Mucosa of gallbladder (tissue), 1 donor: ENCODE data around the gene FSTL4. TPM values are rescaled to one million over a fixed set of nuclear protein-coding genes. Genes with fewer than 3 reads are reported as not detected.

Experiments
- DNase-seq: peaks from one replicate; pipeline ENCODE4 v3.0.0-alpha.2; 2020; ENCODE audit warnings: low spot score
- total RNA-seq: library from RNA; stranded (reverse); gene quantifications from one replicate; pipeline ENCODE4 v1.2.1, GENCODE V29; 2021
- donor health status: DM: no; HTN: no; CAD: no.

FSTL4 gene
- total RNA-seq, 1 donor from 2014 or later = 0.58 TPM

GRCh38 chr5:133428072-133428660 is 184.2 kb downstream of the FSTL4 start:
- no peak for DNase-seq

- no peak for DNase-seq
Measured at GRCh38 chr5:133427121-133427777, 185.1 kb downstream of the FSTL4 start.

GRCh38 chr5:133426264-133426663 is 186.1 kb downstream of the FSTL4 start:
- DNase-seq = no peak

GRCh38 chr5:133425764-133426163 is 186.6 kb downstream of the FSTL4 start:
- DNase-seq = no peak

- DNase-seq = no peak
Measured at GRCh38 chr5:133425222-133425621, 187.1 kb downstream of the FSTL4 start.

GRCh38 chr5:133423618-133424282 is 188.6 kb downstream of the FSTL4 start:
- DNase-seq = peak; percentile 54

GRCh38 chr5:133423011-133423617 is 189.2 kb downstream of the FSTL4 start:
- no peak for DNase-seq

- no peak for DNase-seq
Measured at GRCh38 chr5:133421806-133422205, 190.5 kb downstream of the FSTL4 start.

GRCh38 chr5:133421394-133421793 is 190.9 kb downstream of the FSTL4 start:
- DNase-seq = no peak

- no peak for DNase-seq
Measured at GRCh38 chr5:133420440-133421301, 191.7 kb downstream of the FSTL4 start.

GRCh38 chr5:133415906-133416305 is 196.4 kb downstream of the FSTL4 start:
- DNase-seq = no peak

GRCh38 chr5:133415506-133415905 is 196.8 kb downstream of the FSTL4 start:
- no peak for DNase-seq

GRCh38 chr5:133412661-133413060 is 199.7 kb downstream of the FSTL4 start:
- no peak for DNase-seq

GRCh38 chr5:133410335-133410828 is 202.0 kb downstream of the FSTL4 start:
- no peak for DNase-seq

GRCh38 chr5:133409210-133409674 is 203.1 kb downstream of the FSTL4 start:
- DNase-seq = no peak

GRCh38 chr5:133408322-133408721 is 204.0 kb downstream of the FSTL4 start:
- DNase-seq = no peak

GRCh38 chr5:133406977-133407632 is 205.2 kb downstream of the FSTL4 start:
- DNase-seq = no peak

GRCh38 chr5:133406208-133406976 is 205.9 kb downstream of the FSTL4 start:
- DNase-seq = no peak

- no peak for DNase-seq
Measured at GRCh38 chr5:133405275-133406034, 206.9 kb downstream of the FSTL4 start.
